Renal cortex interstitium (tissue), 11 donors: ENCODE data around the gene ISM1. TPM values are rescaled to one million over a fixed set of nuclear protein-coding genes. Genes with fewer than 3 reads are reported as not detected.
A peak's percentile ranks its signal among the peaks of the same experiment; 100 is the strongest.

Source experiments
- DNase-seq, 11 donors: peaks; one replicate each; pipeline ENCODE4 v3.0.0-alpha.2; 2013; ENCODE audit warnings: low read depth in 9 of 11, low spot score in 4 of 11; ENCODE audit errors: extremely low read depth in 1 of 11
- polyA plus RNA-seq, 3 donors: library from polyadenylated mRNA; unstranded; fragments of 120-200 nt; gene quantifications; one replicate each; pipeline ENCODE4 v1.2.1, GENCODE V29; 2013; ENCODE audit not compliant: insufficient read length in 3 of 3

Gene ISM1
- polyA plus RNA-seq, 3 donors: 3.9 to 5.3 (median 4.5) TPM

DNA sequence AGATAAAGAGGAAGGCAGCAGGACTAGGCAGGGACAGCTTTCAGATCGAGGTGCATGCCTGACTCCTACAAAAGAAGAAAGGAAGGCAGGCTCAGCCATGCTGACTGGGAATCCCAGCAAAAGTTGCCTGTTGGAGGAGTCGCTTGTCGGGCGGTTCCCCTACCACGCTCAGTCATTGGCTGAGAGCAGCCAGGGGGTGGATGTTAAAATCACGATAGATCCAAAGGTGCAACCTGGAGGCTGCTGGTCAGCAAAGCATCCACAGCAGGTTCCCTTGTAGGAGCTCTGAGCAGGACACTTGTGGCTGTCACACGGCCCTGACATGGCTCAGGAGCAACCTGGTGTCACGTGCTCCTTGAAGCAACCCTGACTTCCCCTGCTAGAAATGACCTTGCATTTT lies 74.6 kb downstream of the ISM1 start:
- DNase-seq: no peak

DNA sequence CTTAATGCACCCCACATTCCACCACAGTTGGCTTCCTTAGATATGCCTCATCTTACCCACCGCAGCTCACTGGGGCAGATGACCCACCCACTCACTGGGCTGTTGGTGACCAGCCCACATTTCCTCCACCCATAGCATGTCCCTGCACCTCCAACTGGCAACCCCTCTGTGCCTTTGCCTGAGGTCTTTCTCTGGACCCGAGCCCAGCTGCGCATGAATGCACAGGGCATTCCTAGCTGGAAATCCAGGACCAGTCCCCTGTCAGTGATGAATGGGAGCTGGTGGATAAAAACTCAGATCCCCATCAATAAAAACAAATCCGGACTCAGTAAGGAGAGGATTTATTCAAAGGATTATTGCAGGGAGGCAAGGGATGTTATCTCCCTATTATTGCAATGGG lies 75.0 kb downstream of the ISM1 start:
- no peak for DNase-seq

DNA sequence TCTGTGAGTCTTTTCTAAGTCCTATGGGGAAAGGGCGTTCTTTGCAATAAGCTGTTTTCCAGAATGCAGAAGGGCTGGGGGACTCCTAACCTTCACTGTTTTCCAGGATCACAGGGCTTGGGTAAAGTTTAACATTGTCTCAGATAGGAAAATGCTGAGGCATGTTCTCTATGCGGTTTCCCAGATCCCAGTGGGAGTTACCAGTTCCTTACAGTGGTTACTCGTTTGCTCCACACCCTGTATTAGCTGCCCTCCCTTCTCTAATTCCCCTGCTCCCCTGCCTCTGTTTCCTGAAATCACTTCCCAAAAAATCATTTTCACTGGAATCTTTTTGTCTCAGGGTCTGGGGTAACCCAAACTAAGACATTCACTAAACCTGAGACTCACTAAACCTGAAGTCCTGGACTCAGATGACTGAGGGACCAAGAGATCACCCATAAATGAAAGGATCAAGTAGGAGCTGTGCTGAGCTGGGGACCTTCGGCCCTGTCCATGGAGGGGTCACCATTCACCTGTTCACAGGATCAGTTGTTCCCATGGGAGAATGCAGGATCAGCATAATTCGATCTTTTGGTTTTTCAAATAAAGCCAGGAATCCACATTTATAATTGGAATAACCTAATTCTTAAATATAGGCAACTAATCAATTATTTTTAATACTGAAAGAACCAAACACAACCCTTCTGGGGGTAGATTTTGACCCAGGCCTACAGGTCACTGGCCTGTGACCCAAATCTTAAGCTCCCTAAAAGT lies 76.2 kb downstream of the ISM1 start:
- DNase-seq: peak in 1 of 11 donors; percentile 12

DNA sequence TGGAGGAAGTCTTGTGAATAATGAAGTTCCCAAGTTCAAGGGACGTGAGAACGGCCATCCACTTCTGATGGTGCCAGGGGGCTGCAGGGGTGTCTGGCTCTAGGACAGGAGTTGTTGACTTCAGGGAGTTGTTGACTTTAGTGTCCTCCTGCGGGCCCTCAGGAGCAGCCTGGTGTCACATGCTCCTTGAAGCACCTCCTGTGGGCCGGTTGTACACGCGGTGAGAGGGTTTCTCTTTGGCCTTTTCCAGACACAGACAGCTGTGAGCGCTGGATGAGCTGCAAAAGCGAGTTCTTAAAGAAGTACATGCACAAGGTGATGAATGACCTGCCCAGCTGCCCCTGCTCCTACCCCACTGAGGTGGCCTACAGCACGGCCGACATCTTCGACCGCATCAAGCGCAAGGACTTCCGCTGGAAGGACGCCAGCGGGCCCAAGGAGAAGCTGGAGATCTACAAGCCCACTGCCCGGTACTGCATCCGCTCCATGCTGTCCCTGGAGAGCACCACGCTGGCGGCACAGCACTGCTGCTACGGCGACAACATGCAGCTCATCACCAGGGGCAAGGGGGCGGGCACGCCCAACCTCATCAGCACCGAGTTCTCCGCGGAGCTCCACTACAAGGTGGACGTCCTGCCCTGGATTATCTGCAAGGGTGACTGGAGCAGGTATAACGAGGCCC lies 77.8 kb downstream of the ISM1 start:
- DNase-seq: no peak

DNA sequence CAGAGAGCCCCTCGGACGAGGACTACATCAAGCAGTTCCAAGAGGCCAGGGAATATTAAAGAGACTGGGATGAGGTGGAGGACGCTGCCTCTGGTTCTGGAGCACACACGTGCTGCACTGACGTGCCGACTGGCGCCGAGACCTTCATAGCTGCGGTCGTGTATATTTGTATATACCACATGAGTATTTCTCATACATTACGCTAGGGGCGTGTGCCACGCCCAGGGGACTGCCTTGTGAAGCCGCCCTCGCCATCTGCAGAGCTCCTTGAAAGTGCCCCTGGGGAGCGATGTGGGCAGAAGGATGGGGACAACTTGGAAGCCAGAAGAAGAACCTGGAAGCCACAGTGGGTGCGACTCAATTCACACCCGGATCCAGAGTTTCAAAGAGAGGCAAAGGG lies 78.3 kb downstream of the ISM1 start:
- no peak for DNase-seq

DNA sequence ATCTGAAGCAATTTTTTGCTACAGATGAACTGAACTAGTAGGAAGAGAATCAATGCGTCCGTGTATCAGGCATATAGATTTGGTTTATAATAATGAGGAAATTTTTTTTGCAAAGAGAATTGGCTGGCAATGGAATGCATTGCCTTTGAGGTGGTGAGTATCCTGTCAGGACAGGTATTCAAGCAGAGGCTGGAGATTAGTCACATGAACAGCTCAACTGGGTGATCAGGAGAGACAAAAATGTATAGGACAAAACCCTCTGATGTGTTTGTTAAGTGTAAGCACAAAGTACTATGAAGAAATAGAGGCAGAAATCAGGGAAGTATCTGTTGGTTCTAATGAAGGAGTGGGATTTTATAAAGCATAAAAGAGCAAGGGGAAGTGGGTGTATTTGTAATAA lies 80.5 kb downstream of the ISM1 start:
- DNase-seq: no peak

DNA sequence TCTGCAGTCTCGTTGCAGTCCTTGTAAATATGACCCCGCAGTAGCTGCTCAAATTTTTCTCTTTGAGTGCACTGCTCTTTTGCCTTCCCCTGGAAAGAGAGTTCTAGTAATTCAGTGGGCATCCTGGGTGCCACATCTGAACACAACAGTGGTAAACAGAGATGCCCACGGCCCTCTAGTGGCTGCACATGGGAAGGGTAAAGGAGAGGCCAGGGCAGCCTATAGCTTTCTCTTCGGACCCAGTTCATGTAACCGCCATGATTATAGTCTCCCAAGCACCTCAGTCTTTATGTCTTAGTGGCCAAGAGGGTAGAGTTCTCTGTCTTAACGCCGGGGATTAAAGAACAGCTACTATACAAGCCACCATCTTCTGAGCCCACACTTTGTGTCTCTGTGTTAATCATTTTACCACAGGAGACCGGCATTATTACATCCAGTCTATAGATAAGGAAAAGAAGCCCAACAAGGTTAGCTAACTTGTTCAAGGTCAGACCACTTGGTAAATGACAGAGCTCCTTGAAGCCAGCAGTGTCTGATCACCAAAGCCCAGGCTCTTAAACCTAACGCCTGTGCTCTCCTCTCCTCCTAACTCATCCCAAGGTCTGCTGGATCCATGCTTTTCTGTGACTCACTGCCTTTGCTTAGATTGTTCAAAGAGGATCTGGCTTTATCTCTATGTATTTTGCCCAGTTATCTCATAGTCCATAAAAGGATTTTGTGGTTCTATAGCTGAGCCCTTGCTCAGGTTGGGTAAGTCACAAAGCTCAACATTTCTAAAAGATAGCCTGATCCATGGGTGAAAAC lies 81.8 kb downstream of the ISM1 start:
- peak in 3 of 11 donors; percentile 1 to 6 (median 3) for DNase-seq

DNA sequence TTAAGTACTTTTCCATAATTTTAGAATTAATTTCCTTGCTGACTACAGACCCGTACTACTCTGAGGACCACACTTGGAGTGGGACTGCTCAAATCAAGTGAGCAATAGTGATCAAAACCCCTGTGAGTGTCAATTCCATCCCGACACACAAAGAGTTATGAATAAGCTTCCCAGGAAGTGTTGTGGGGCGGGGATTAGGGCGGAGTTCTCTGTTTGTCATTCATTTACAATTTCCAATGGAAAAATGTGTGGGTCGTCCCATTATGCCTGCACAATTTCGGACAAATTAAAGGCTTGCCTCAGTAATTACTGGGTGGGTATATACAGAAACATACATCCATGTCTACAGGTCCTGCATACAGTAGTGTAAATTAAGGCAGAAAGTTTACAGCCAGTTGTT lies 84.2 kb downstream of the ISM1 start:
- no peak for DNase-seq

DNA sequence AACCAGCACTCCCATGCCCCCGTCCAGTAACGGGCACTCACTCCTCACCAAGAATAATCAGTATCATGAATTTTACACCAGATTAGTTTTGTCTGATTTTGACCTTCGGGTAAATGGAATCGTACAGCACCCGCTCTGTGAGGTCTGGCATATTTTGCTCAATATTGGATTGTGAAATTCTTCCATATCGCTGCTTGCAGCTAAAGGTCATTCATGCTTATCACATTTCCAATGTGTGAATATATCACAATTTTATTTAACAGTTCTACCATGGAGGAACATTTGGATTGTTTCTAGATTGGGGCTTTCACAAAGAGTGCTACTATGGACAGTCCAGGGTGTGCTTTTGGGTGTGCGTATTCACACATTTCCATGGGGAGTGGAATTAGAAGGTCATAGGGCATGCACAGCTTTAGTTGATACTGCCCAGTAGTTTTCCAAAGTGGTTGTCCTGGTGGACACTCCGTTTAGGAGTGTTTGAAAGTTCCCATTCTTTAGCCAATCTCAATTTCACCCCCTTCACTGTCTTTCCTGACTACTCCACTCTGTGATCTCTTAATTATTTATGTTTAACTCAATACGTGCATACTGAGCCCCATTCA lies 86.6 kb downstream of the ISM1 start:
- DNase-seq: no peak

DNA sequence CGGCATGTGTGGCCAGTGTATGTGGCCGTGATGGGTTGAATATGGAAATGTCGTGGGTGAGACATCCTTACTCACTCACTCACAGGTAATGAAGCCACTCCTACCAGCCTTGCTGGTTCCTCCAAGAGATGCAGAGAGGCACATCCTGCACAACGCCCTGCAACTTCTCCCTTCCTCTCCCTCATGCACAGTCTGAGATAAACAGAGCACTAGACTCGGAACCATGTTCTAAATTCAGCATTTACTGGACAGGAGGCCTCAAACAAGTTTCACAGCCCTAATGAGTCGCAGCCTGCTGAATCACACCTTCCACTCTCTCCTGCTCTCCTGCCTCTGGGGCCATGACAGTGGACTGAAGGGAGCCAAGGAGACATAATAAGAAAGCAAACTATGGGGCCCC lies 91.2 kb downstream of the ISM1 start:
- DNase-seq: no peak

DNA sequence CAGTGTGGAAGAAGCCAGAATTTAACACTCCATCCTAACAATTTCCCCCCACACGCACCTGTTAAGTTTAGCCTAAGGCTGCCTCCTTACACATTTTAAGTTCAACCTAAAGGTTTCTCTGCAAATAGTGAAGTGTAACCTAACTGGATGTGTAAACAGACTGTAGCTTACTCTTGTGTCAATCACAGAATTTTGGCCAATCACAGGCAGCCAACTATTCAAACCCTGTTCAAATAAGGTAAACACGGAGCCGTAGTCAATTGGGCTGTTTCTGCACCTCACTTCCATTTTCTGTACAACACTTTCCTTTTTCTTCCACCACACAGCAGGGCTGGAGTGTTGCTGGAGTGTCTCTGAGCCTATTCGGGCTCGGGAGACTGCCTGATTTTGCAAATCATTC lies 92.1 kb downstream of the ISM1 start:
- DNase-seq: no peak

DNA sequence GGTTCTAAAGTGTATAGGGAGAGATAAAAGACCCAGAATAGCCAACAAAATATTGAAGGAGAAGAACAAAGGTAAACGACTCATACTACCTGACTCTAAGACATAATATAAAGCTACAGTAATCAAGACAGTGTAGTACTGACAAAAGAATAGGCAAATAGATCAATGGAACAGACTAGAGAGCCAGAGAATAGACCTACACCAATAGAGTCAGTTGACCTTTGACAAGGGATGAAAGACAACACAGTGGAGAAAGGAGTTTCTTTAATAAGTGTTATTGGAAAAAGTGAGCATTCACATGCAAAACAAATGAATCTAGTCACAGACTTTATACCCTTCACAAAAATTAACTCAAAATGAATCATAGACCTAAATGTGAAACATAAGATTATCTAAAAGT lies 96.4 kb downstream of the ISM1 start:
- no peak for DNase-seq

DNA sequence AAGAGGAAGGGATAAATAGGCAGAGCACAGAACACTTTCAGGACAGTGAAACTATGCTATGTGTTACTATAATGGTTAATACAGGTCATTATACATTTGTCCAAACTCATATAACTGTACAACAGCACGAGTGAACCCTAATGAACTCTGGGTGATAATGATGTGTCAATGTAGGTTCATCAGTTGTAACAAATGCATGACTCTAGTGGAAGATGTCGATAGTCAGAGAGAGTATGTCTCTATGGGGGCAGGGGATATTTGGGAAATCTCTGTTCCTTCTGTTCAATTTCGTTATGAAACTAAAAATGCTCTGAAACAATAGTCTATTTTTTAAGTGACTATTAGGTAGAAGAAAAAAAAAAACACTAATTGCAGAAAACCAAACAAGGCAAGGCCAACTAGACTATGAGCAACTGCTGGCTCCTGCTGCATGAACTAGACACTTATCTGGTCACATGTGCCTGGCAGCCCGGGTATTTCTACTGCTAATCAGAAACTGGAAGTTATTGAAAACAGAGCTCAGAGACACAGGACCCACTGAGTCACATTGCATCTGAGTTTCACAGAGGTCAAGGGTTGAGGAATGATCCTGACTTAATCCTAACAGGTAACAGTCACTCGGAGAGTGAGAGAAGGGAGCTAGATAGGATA lies 97.9 kb downstream of the ISM1 start:
- DNase-seq: no peak

DNA sequence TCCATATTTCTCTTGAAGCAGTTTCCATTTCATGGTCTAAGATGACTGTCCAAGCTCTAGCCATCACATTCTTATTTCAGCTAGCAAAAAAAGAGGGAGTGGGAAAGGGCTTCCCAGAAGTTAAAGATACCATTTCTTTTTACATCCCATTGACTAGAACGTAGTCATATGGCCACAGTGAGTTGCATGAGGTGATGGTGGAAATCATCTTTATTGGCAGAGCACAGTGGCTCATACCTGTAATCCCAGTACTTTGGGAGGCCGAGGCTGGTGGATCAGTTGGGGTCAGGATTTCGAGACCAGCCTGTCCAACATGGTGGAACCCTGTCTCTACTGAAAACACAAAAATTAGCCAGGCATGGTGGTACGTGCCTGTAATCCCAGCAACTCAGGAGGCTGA lies 99.6 kb downstream of the ISM1 start:
- no peak for DNase-seq

DNA sequence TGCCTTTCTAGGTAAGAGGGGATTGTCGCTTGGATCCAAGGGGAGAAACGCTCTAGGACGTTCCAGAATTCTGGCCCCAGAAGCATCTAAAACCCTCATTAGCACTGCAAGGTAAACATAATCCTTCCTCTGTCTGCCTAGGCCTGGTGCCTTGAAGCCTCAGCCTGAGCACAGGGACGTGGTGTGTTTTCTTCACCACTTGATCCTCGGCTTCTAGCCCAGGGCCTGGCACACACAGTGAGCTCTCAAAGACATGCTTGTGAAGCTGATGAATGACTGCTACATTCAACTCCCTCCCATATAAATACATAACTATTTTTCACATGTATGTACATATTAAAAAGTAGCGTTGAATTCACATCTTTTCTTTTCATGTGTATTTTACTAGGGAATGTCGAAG lies 100.3 kb downstream of the ISM1 start:
- DNase-seq: no peak

DNA sequence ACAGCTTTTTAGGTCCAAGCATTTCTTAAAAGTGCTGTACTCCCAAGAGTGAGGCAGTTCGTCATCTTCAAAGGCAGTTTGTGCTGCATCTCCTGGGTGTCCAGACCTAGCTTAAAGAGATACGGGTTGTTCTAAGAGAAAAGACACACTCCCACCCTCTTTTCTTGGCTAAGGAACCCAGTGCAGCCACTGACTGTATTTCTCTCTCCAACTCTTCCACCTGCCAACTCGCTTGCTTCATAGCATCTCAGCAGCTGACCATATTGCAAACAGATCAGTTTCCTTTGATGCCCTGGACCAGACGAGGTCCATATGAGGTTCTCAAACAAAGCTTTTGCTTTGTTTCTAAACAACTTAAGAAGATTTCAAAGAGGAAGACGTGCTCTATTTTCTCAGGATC lies 101.1 kb downstream of the ISM1 start:
- DNase-seq: no peak

DNA sequence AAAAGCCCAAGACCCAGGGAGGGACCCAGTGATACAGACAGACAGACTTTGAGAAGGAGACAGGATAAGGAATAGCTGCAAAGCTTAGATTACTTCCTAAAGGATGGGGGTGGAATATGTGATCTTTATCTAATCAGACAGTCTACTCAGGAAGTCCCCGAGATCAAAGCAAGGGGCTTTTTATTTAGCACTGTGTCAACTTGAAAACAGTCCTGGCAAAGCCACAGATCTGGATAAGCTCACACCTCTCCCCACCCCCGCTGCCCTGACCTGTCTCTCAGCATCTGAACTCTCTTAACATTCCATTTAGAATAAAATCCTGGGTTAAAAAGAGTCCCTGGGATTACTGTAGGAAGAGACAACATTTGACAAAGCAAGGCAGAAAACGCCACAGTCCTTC lies 101.5 kb downstream of the ISM1 start:
- DNase-seq: no peak

DNA sequence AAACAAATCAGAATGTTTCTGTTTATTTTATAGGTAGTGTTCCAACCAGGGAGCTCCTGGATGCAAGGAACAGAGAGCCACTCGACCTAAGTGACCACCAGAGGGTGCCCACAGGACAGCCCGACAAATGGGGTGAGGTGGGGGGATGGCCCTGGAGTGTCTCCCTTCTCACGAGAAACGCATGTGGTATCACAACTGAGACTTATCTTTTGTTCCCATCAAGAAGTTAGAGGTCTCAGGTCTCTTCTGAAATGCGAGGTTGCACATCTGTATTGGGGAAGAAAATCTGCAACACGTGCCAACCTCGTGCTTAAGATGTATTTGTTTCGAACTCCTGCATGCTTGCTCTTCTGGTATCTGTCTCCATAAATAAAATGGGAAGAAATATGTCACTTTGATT lies 104.0 kb downstream of the ISM1 start:
- no peak for DNase-seq

DNA sequence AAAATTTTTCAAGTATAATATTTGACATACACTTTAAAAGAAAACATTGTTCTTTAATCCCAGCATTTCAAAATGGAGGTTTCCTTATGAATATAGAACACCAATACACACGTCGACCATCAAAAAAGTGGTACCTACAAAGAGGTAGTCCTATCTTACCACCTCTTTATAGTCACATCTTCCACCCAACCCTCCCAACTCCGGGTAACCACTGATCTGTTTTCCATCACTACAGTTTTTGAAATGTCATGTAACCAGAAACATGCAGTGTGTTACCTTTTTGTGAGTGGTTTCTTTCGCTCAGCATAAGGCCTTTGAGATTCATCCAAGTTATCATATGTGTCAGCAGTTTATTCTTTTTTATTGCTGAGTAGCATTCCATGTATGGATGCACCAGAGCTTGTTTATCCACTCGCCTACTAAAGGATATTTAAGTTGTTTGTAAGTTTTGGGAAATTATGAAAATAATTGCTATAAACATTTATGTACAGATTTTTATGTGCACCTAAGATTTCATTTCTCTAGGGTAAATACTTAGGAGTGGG lies 104.8 kb downstream of the ISM1 start:
- no peak for DNase-seq
